Caco-2 (cell line): ENCODE data around the gene ADD1. TPM values are rescaled to one million over a fixed set of nuclear protein-coding genes. Genes with fewer than 3 reads are reported as not detected.

Source experiments
- BruUV-seq: library from RNA; stranded (reverse); fragments of 400-500 nt; replicated peaks from 2 replicates; lab custom pipeline; 2021; lab: Mats Ljungman, UMichigan
- CTCF ChIA-PET: fragments of 300-600 bp; sonication (Branson Sonifier 250); formaldehyde crosslinking; loops from one replicate; lab custom pipeline; 2022; ENCODE audit warnings: antibody characterized with exemption; lab: Charles Lee
- POLR2A ChIA-PET: fragments of 300-600 bp; sonication (Branson Sonifier 250); formaldehyde crosslinking; loops from one replicate; lab custom pipeline; 2022; ENCODE audit warnings: antibody characterized with exemption; lab: Charles Lee
- DNase-seq, 2 experiments: peaks; one replicate each; pipeline versions ENCODE4 v3.0.0 to v3.0.0-alpha.2; 2020 to 2022
- H3K27me3 ChIP-seq: replicated peaks from 2 replicates; pipeline ENCODE4 v1.6.0; 2011; ENCODE audit warnings: low read length; ENCODE audit not compliant: control insufficient read depth, insufficient read depth
- H3K36me3 ChIP-seq: 2 replicates; pipeline ENCODE4 v1.5.1; 2011; ENCODE audit warnings: low read length; ENCODE audit not compliant: control insufficient read depth, insufficient read depth
- H3K4me1 ChIP-seq: fragments of 250-450 bp; sonication (Bioruptor Pico); 2 replicates; pipeline ENCODE4 v1.5.1; 2020; ENCODE audit warnings: mild to moderate bottlenecking
- H3K4me3 ChIP-seq: 2 replicates; pipeline ENCODE4 v1.5.1; 2011; ENCODE audit warnings: low read depth, mild to moderate bottlenecking, control low read depth, low read length
- H3K9me3 ChIP-seq: fragments of 250-450 bp; sonication (Bioruptor Pico); 2 replicates; pipeline ENCODE4 v1.5.1; 2020; ENCODE audit warnings: mild to moderate bottlenecking, moderate library complexity
- H3K27ac Mint-ChIP-seq: one replicate; pipeline ENCODE4 v1.8.0; 2022; ENCODE audit warnings: mixed read lengths; ENCODE audit not compliant: unreplicated experiment
- H3K27me3 Mint-ChIP-seq: one replicate; pipeline ENCODE4 v1.8.0; 2022; ENCODE audit warnings: mixed read lengths; ENCODE audit not compliant: insufficient read depth, unreplicated experiment
- H3K36me3 Mint-ChIP-seq: one replicate; pipeline ENCODE4 v1.8.0; 2022; ENCODE audit warnings: mild to moderate bottlenecking, mixed read lengths; ENCODE audit not compliant: insufficient read depth, unreplicated experiment
- H3K4me1 Mint-ChIP-seq: one replicate; pipeline ENCODE4 v1.8.0; 2022; ENCODE audit warnings: low read depth, mixed read lengths; ENCODE audit not compliant: unreplicated experiment
- H3K4me3 Mint-ChIP-seq: one replicate; pipeline ENCODE4 v1.8.0; 2022; ENCODE audit warnings: mild to moderate bottlenecking, moderate library complexity, mixed read lengths; ENCODE audit not compliant: unreplicated experiment
- H3K9me3 Mint-ChIP-seq: one replicate; pipeline ENCODE4 v1.8.0; 2022; ENCODE audit warnings: mixed read lengths; ENCODE audit not compliant: unreplicated experiment
- CTCF ChIP-seq, 2 experiments: fragments of 200-600 bp in 1 of 2; IDR thresholded peaks; 1 replicate in 1 of 2; 2 replicates in 1 of 2; pipeline versions ENCODE4 v1.5.1 to v1.8.0; 2011 to 2022; ENCODE audit warnings: antibody characterized with exemption in 1 of 2, control low read depth in 1 of 2, inconsistent platforms in 1 of 2, low read depth in 1 of 2, low read length in 1 of 2, mild to moderate bottlenecking in 1 of 2, moderate library complexity in 1 of 2; ENCODE audit not compliant: insufficient read depth in 1 of 2, severe bottlenecking in 1 of 2, unreplicated experiment in 1 of 2
- intact Hi-C: fragments of 100-400 bp; cut with micrococcal nuclease; formaldehyde crosslinking; loops from one replicate; pipeline ENCODE4 v1.10.0; 2022; ENCODE audit not compliant: unreplicated experiment
- total RNA-seq: library from RNA; stranded (reverse); gene quantifications from 2 replicates; pipeline ENCODE4 v1.2.3, GENCODE V29; 2022

The ADD1 gene
- total RNA-seq, 1 experiment from 2014 or later, result 242 TPM

- TF ChIP-seq CTCF (IDR thresholded peaks at IDR 0.05; ENCODE audit: insufficient read depth in 1 of 2, low read depth in 1 of 2, low read length in 1 of 2, severe bottlenecking in 1 of 2, unreplicated experiment in 1 of 2), result no peak
- ChIA-PET CTCF (no interaction called here), POLR2A (no interaction called here)
- BruUV-seq, result no TSS peak
- Histone ChIP-seq H3K27me3 (no peaks in the 10 kb centered on the region), H3K4me3 (no peak overlapping the region), H3K36me3 (no peaks in the 10 kb centered on the region; the same call in 1 of the 2 replicates), H3K4me1 (no peaks in the 10 kb centered on the region), H3K9me3 (no peaks in the 10 kb centered on the region)
- Mint-ChIP-seq H3K27ac (peak overlapping the region; percentile 15), H3K36me3 (peaks cover 87% of the 10 kb centered on the region), H3K4me3 (no peak overlapping the region), H3K27me3 (no peaks in the 10 kb centered on the region), H3K9me3 (no peaks in the 10 kb centered on the region), H3K4me1 (no peaks in the 10 kb centered on the region)
- intact Hi-C loops, result no loop called here
- no peak for DNase-seq
Measured at GRCh38 chr4:2901186-2901585, 57.5 kb downstream of the ADD1 start.

DNA sequence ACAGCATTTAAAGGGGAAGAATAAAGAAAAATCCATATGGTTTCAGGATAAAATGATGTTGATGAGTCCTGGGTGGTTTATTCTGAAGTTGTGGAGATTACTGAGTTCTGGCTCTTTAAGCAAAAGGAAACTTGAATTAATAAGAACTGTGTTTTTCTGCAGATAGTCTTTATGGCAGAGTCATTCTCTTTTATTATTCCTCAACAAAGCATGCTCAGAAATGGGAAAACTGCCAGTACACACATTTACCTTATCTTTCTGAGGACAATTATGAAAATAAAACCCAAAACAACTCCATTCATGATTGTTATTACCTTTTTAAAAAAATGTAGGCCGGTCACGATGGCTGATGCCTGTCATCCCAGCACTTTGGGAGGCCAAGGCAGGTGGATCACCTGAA lies 58.5 kb downstream of the ADD1 start:
- TF ChIP-seq CTCF (IDR thresholded peaks at IDR 0.05; ENCODE audit: insufficient read depth in 1 of 2, low read depth in 1 of 2, low read length in 1 of 2, severe bottlenecking in 1 of 2, unreplicated experiment in 1 of 2), result no peak
- Histone ChIP-seq H3K4me1 (peaks cover 5% of the 10 kb centered on the region), H3K36me3 (no peaks in the 10 kb centered on the region), H3K27me3 (no peaks in the 10 kb centered on the region), H3K9me3 (no peaks in the 10 kb centered on the region), H3K4me3 (no peak overlapping the region)
- H3K4me1 Mint-ChIP-seq, result no peaks in the 10 kb centered on the region
- ChIA-PET POLR2A (no interaction called here), CTCF (no interaction called here)
- no peaks in the 10 kb centered on the region for H3K27me3 Mint-ChIP-seq
- no peaks in the 10 kb centered on the region for H3K9me3 Mint-ChIP-seq
- no peak overlapping the region for H3K27ac Mint-ChIP-seq
- peaks cover 85% of the 10 kb centered on the region for H3K36me3 Mint-ChIP-seq
- BruUV-seq, result no TSS peak
- no peak overlapping the region for H3K4me3 Mint-ChIP-seq
- intact Hi-C loops, result no loop called here
- DNase-seq, result no peak

- no peak overlapping the region for H3K4me3 Mint-ChIP-seq
- no peak for TF ChIP-seq CTCF (IDR thresholded peaks at IDR 0.05; ENCODE audit: insufficient read depth in 1 of 2, low read depth in 1 of 2, low read length in 1 of 2, severe bottlenecking in 1 of 2, unreplicated experiment in 1 of 2)
- intact Hi-C loops, result loop anchor here (5.0 kb wide), 1 partner anchor 43 kb away; no protein-coding TSS in a partner anchor
- H3K27me3 Mint-ChIP-seq, result no peaks in the 10 kb centered on the region
- BruUV-seq, result no TSS peak
- peaks cover 11% of the 10 kb centered on the region for H3K4me1 Mint-ChIP-seq
- H3K4me3 ChIP-seq, result no peak overlapping the region
- no peak for DNase-seq
- H3K36me3 ChIP-seq, result peaks cover 3% of the 10 kb centered on the region
- H3K9me3 Mint-ChIP-seq, result no peaks in the 10 kb centered on the region
- no peaks in the 10 kb centered on the region for H3K9me3 ChIP-seq
- H3K36me3 Mint-ChIP-seq, result peaks cover 89% of the 10 kb centered on the region
- no peak overlapping the region for H3K27ac Mint-ChIP-seq
- ChIA-PET CTCF (no interaction called here), POLR2A (no interaction called here)
- H3K27me3 ChIP-seq, result no peaks in the 10 kb centered on the region
- peaks cover 22% of the 10 kb centered on the region for H3K4me1 ChIP-seq
Measured at GRCh38 chr4:2905544-2905943, 61.9 kb downstream of the ADD1 start.
